ENCODE measurements around the gene HNRNPF. TPM values are rescaled to one million over a fixed set of nuclear protein-coding genes. Genes with fewer than 3 reads are reported as not detected.

The HNRNPF gene
- total RNA-seq, 1 experiment from 2014 or later: 333 TPM

GRCh38 chr10:43440463-43441134 lies 31.6 kb upstream of the HNRNPF start:
- no peak overlapping the region for H3K4me2 ChIP-seq (ENCODE audit: low read length)
- TF ChIP-seq EZH2phosphoT487 (IDR thresholded peaks at IDR 0.05; ENCODE audit: borderline replicate concordance) (no peak), SIN3A (IDR thresholded peaks at IDR 0.05; ENCODE audit: low read depth) (no peak), YY1 (IDR thresholded peaks at IDR 0.05; ENCODE audit: extremely low read depth, insufficient replicate concordance, low read depth, low read length) (no peak), ELF1 (IDR thresholded peaks at IDR 0.05; ENCODE audit: borderline replicate concordance, low read depth) (no peak), SP1 (IDR thresholded peaks at IDR 0.05; ENCODE audit: low read depth) (no peak), MAX (IDR thresholded peaks at IDR 0.05) (no peak), CEBPB (IDR thresholded peaks at IDR 0.05; ENCODE audit: low read depth) (no peak), ZFX (IDR thresholded peaks at IDR 0.05) (no peak)
- CTCF ChIA-PET: no interaction called here
- intact Hi-C loops (cut with micrococcal nuclease): no loop called here
- RAD21 ChIA-PET (ENCODE audit: low non-redundant PET in 1 of 2, low total read pairs in 2 of 2, uncharacterized antibody in 2 of 2, unreplicated experiment in 2 of 2): no interaction called here
- no peak overlapping the region for H3K27ac ChIP-seq (ENCODE audit: low read depth, low read length)
- H2AFZ ChIP-seq (ENCODE audit: low read depth, low read length, poor library complexity, severe bottlenecking): no peak overlapping the region
- H3K27me3 ChIP-seq (ENCODE audit: insufficient read depth, low read length): no peaks in the 10 kb centered on the region
- peaks cover 6 to 7% of the 10 kb centered on the region in 2 experiments; a peak in 3 of 4 replicates for H3K4me1 ChIP-seq (ENCODE audit: control insufficient read depth in 1 of 2, insufficient read depth in 2 of 2, low read length in 2 of 2)
- BruUV-seq (replicated peaks): no TSS peak
- no peaks in the 10 kb centered on the region for H3K9me2 ChIP-seq (ENCODE audit: insufficient read depth)
- POLR2A ChIA-PET: no interaction called here
- H3K4me3 ChIP-seq (replicated peaks in 1 of 2; ENCODE audit: low read depth in 1 of 2, low read length in 2 of 2): no peak overlapping the region
- H3K9me3 ChIP-seq (ENCODE audit: control insufficient read depth in 1 of 2, insufficient read depth in 1 of 2, low read depth in 1 of 2, low read length in 2 of 2): no peaks in the 10 kb centered on the region
- no peak overlapping the region for H3K9ac ChIP-seq (ENCODE audit: low read length)
- DNase-seq (ENCODE audit: low read depth, low spot score): no peak
- no peak for ATAC-seq
- H3K36me3 ChIP-seq (ENCODE audit: control insufficient read depth in 1 of 2, insufficient read depth in 2 of 2, low read length in 2 of 2): no peaks in the 10 kb centered on the region
- H4K20me1 ChIP-seq (ENCODE audit: insufficient read depth): no peaks in the 10 kb centered on the region
- peaks cover 6% of the 10 kb centered on the region for H3K79me2 ChIP-seq (ENCODE audit: insufficient read depth, low read length)

- H3K4me1 ChIP-seq (ENCODE audit: control insufficient read depth in 1 of 2, insufficient read depth in 2 of 2, low read length in 2 of 2): peaks cover 11 to 13% of the 10 kb centered on the region in 2 experiments; a peak in 3 of 4 replicates
- H3K9me2 ChIP-seq (ENCODE audit: insufficient read depth): no peaks in the 10 kb centered on the region
- intact Hi-C loops (cut with micrococcal nuclease): loop anchor here (2.0 kb wide), 1 partner anchor 29 kb away; the partner anchor contains the start of gene HNRNPF
- RAD21 ChIA-PET (ENCODE audit: low non-redundant PET in 1 of 2, low total read pairs in 2 of 2, uncharacterized antibody in 2 of 2, unreplicated experiment in 2 of 2): no interaction called here
- H3K9me3 ChIP-seq (ENCODE audit: control insufficient read depth in 1 of 2, insufficient read depth in 1 of 2, low read depth in 1 of 2, low read length in 2 of 2): no peaks in the 10 kb centered on the region
- H3K27me3 ChIP-seq (ENCODE audit: insufficient read depth, low read length): no peaks in the 10 kb centered on the region
- H3K36me3 ChIP-seq (ENCODE audit: control insufficient read depth in 1 of 2, insufficient read depth in 2 of 2, low read length in 2 of 2): no peaks in the 10 kb centered on the region
- no peak overlapping the region for H2AFZ ChIP-seq (ENCODE audit: low read depth, low read length, poor library complexity, severe bottlenecking)
- no peaks in the 10 kb centered on the region for H4K20me1 ChIP-seq (ENCODE audit: insufficient read depth)
- POLR2A ChIA-PET: interaction anchor here (1.1 to 1.9 kb wide), 3 partner anchors 16 to 58 kb away, joined by 3 to 6 read pairs (median 3); partner anchors contain the start of gene HNRNPF
- DNase-seq (ENCODE audit: low read depth, low spot score): no peak
- BruUV-seq (replicated peaks): TSS peak; percentile 74
- peak; percentile 8; the same call in 1 of the 2 replicates for ATAC-seq
- H3K9ac ChIP-seq (ENCODE audit: low read length): peak overlapping the region; percentile 100
- CTCF ChIA-PET: no interaction called here
- H3K4me2 ChIP-seq (ENCODE audit: low read length): peak overlapping the region; percentile 99
- peaks cover 6% of the 10 kb centered on the region for H3K79me2 ChIP-seq (ENCODE audit: insufficient read depth, low read length)
- peak overlapping the region; percentile 87 to 95 for H3K4me3 ChIP-seq (replicated peaks in 1 of 2; ENCODE audit: low read depth in 1 of 2, low read length in 2 of 2)
- TF ChIP-seq YY1 (IDR thresholded peaks at IDR 0.05; ENCODE audit: extremely low read depth, insufficient replicate concordance, low read depth, low read length) (no peak), ZBTB33 (IDR thresholded peaks at IDR 0.05; ENCODE audit: extremely low read depth, insufficient replicate concordance, low read length) (no peak), POLR2AphosphoS5 (IDR thresholded peaks at IDR 0.05; ENCODE audit: low read depth, low read length) (no peak), SIN3A (IDR thresholded peaks at IDR 0.05; ENCODE audit: low read depth) (no peak; the same call in 1 of the 2 replicates), MAX (IDR thresholded peaks at IDR 0.05) (no peak)
- peak overlapping the region; percentile 98 for H3K27ac ChIP-seq (ENCODE audit: low read depth, low read length)
Measured at GRCh38 chr10:43437141-43437870, 28.3 kb upstream of the HNRNPF start.
